OCI-LY1 (cell line): Measurements from ENCODE around the gene LDLR.

Experiments used
- H2AFZ ChIP-seq: fragments of 200-600 bp; sonication (generic), shearing (Covaris generic); 2 replicates; pipeline ENCODE4 v1.6.0; 2014; ENCODE audit warnings: antibody characterized with exemption, mild to moderate bottlenecking, low read length
- H3F3A ChIP-seq: fragments of 200-600 bp; sonication (generic), shearing (Covaris generic); 2 replicates; pipeline ENCODE4 v1.6.0; 2014; ENCODE audit warnings: mild to moderate bottlenecking, antibody characterized with exemption, low read length, moderate library complexity; ENCODE audit not compliant: insufficient read depth
- H3K27ac ChIP-seq: fragments of 200-600 bp; sonication (generic); 2 replicates; pipeline ENCODE4 v1.5.1; 2014; ENCODE audit warnings: low read length, mixed run types, mild to moderate bottlenecking, low read depth; ENCODE audit not compliant: poor library complexity, severe bottlenecking
- H3K27me3 ChIP-seq: fragments of 200-600 bp; sonication (generic); 2 replicates; pipeline ENCODE4 v1.6.0; 2014; ENCODE audit warnings: antibody characterized with exemption, mild to moderate bottlenecking, low read length, moderate library complexity; ENCODE audit not compliant: insufficient read depth
- H3K36me3 ChIP-seq: fragments of 200-600 bp; sonication (generic); 2 replicates; pipeline ENCODE4 v1.6.1; 2014; ENCODE audit warnings: mild to moderate bottlenecking, antibody characterized with exemption, low read length, moderate library complexity, mixed read lengths; ENCODE audit not compliant: insufficient read depth
- H3K4me1 ChIP-seq: fragments of 200-600 bp; sonication (generic); 2 replicates; pipeline ENCODE4 v1.5.1; 2014; ENCODE audit warnings: mild to moderate bottlenecking, low read length, moderate library complexity; ENCODE audit not compliant: insufficient read depth, severe bottlenecking
- H3K4me2 ChIP-seq: fragments of 200-600 bp; sonication (generic), shearing (Covaris generic); 2 replicates; pipeline ENCODE4 v1.6.1; 2014; ENCODE audit warnings: low read length
- H3K4me3 ChIP-seq: fragments of 200-600 bp; sonication (generic); 2 replicates; pipeline ENCODE4 v1.5.1; 2014; ENCODE audit warnings: low read length, low read depth, mild to moderate bottlenecking, mixed read lengths; ENCODE audit not compliant: poor library complexity, severe bottlenecking
- H3K79me2 ChIP-seq: fragments of 200-600 bp; shearing (Covaris generic); 2 replicates; pipeline ENCODE4 v1.6.1; 2016; ENCODE audit warnings: mixed run types, low read length, mixed read lengths; ENCODE audit not compliant: insufficient read depth
- H3K9ac ChIP-seq: fragments of 200-600 bp; sonication (generic), shearing (Covaris generic); 2 replicates; pipeline ENCODE4 v1.6.1; 2014; ENCODE audit warnings: mild to moderate bottlenecking, low read length, mixed read lengths
- H3K9me2 ChIP-seq: fragments of 200-600 bp; sonication (generic), shearing (Covaris generic); 2 replicates; pipeline ENCODE4 v1.6.1; 2014; ENCODE audit warnings: low read depth, mild to moderate bottlenecking, low read length, mixed read lengths
- H3K9me3 ChIP-seq: fragments of 200-600 bp; shearing (Covaris generic); 2 replicates; pipeline ENCODE4 v1.6.1; 2014; ENCODE audit warnings: low read length, mixed read lengths
- H4K20me1 ChIP-seq: fragments of 200-600 bp; sonication (generic), shearing (Covaris generic); 2 replicates; pipeline ENCODE4 v1.6.0; 2016; ENCODE audit warnings: mild to moderate bottlenecking, low read length; ENCODE audit not compliant: insufficient read depth
- EZH2 ChIP-seq: fragments of 200-600 bp; sonication (generic), shearing (Covaris generic); IDR thresholded peaks from 2 replicates; pipeline ENCODE4 v1.8.0; 2017; ENCODE audit warnings: borderline replicate concordance, mixed run types, mild to moderate bottlenecking, antibody characterized with exemption, low read length, moderate library complexity, mixed read lengths
- TF ChIP-seq, protein P1 (sequence below): fragments of 200-600 bp; sonication (generic), shearing (Covaris generic); IDR thresholded peaks from 2 replicates; pipeline ENCODE4 v1.5.1; 2017; ENCODE audit warnings: mild to moderate bottlenecking, antibody characterized with exemption, low read length, moderate library complexity, mixed read lengths

Gene LDLR

DNA sequence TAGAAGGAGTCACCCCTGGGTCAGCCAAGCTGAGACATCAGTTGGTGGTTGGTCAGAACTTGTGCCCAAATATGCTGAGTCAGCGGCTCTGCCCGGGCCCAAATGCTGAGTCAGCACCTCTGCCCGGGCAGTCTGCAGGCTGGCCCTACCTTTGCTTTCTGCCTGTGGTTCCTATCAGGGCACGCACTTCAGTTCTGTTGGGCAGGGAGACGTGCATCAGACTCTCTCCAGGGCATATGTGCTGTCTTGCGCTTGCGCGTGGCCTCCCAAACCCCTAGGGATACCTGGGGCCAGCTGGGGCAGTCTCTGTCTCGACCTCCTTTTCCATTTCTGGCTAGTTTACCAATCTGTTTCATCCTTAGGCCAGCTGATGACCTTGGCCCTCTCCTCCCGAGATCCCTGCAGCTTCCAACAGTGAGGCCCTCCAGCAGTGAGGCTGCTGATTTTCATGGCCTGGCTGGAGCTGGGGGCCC, 24.4 kb upstream of the LDLR start:
- H3K27ac ChIP-seq = no peak overlapping the region
- H3K27me3 ChIP-seq = no peaks in the 10 kb centered on the region
- peaks cover 63% of the 10 kb centered on the region for H3K36me3 ChIP-seq
- H3K79me2 ChIP-seq = no peaks in the 10 kb centered on the region
- no peaks in the 10 kb centered on the region for H4K20me1 ChIP-seq
- TF ChIP-seq, protein P1, sequence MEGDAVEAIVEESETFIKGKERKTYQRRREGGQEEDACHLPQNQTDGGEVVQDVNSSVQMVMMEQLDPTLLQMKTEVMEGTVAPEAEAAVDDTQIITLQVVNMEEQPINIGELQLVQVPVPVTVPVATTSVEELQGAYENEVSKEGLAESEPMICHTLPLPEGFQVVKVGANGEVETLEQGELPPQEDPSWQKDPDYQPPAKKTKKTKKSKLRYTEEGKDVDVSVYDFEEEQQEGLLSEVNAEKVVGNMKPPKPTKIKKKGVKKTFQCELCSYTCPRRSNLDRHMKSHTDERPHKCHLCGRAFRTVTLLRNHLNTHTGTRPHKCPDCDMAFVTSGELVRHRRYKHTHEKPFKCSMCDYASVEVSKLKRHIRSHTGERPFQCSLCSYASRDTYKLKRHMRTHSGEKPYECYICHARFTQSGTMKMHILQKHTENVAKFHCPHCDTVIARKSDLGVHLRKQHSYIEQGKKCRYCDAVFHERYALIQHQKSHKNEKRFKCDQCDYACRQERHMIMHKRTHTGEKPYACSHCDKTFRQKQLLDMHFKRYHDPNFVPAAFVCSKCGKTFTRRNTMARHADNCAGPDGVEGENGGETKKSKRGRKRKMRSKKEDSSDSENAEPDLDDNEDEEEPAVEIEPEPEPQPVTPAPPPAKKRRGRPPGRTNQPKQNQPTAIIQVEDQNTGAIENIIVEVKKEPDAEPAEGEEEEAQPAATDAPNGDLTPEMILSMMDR = no peak
- TF ChIP-seq EZH2 = no peak
- no peak overlapping the region for H3K9ac ChIP-seq
- no peaks in the 10 kb centered on the region for H3K4me1 ChIP-seq
- no peak overlapping the region for H3K4me2 ChIP-seq
- no peaks in the 10 kb centered on the region for H3K9me2 ChIP-seq
- H3F3A ChIP-seq = no peaks in the 10 kb centered on the region
- H2AFZ ChIP-seq = no peak overlapping the region
- no peak overlapping the region for H3K4me3 ChIP-seq
- H3K9me3 ChIP-seq = no peaks in the 10 kb centered on the region

DNA sequence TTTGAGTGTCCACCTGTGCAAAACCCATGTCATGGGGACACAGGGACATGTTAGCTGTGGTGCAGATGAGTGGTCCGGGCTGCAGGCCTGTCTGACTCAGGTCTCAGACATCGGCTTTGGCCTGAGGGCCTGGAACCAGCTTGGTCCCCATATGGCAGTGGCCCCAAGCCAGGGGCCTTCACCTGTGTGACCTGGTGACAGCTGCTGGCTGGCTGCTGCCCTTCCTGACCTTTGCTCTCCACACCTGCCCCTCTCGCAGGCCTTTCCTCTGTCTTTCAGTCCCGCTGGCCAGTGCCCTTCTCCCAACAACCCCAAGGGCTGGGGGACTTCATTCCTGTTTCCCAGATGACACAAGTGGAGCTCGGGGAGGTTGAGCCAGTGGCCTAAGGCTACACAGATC, 22.9 kb upstream of the LDLR start:
- Histone ChIP-seq H3F3A (no peaks in the 10 kb centered on the region), H3K4me2 (no peak overlapping the region), H3K27me3 (no peaks in the 10 kb centered on the region), H3K36me3 (peaks cover 53% of the 10 kb centered on the region), H3K9ac (no peak overlapping the region), H2AFZ (no peak overlapping the region), H3K9me2 (no peaks in the 10 kb centered on the region), H3K9me3 (no peaks in the 10 kb centered on the region), H3K79me2 (no peaks in the 10 kb centered on the region), H4K20me1 (no peaks in the 10 kb centered on the region), H3K4me1 (no peaks in the 10 kb centered on the region), H3K4me3 (no peak overlapping the region), H3K27ac (no peak overlapping the region)
- TF ChIP-seq EZH2 = no peak
- TF ChIP-seq, protein P1 = no peak

DNA sequence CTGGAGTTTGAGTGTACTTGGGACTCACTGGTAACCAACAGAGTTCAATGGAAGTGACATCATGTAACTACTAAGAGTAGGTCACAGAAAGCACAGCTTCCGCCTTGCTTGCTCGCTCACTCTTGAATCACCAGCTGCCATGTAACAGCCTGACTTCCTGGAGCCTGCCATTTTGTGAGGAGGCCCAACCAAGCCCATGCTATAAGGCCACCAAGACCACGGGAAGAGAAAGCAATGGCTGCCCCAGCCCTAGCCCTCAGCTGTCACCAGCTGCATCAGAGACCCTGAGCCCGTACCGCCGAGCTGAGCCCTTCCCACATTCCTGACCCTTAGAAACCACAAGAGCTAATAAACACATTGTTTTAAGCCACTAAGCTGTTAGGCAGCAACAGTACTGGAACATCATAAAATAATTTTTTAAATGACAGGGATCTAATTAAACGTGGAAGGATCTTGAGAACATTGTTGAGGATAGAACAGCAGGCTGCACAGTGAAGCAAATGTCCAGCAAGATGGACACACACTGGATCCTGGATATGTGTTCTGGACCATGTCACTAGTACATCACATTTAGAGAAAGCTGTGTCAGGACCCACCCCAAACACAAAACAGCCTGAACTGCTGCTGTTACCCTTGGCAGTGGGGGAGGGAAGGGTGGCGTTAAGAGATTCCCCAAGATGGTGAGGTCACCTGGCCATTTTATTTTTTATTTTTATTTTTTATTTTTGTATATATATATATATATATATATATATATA, 21.7 kb upstream of the LDLR start:
- Histone ChIP-seq H3K27me3 (no peaks in the 10 kb centered on the region), H3K36me3 (peaks cover 43% of the 10 kb centered on the region), H3K9ac (no peak overlapping the region), H3K4me1 (no peaks in the 10 kb centered on the region), H3K27ac (no peak overlapping the region), H3K4me3 (no peak overlapping the region), H3F3A (no peaks in the 10 kb centered on the region), H4K20me1 (no peaks in the 10 kb centered on the region), H3K9me3 (no peaks in the 10 kb centered on the region), H3K79me2 (no peaks in the 10 kb centered on the region), H3K4me2 (no peak overlapping the region), H3K9me2 (no peaks in the 10 kb centered on the region), H2AFZ (no peak overlapping the region)
- no peak for TF ChIP-seq EZH2
- TF ChIP-seq, protein P1 = no peak
